Liver (tissue), 3 donors: ENCODE results near the gene UTF1.

Source experiments
- SP1 ChIP-seq: IDR thresholded peaks from 2 replicates; pipeline ENCODE4 v1.6.1; 2018; ENCODE audit warnings: antibody characterized with exemption, mild to moderate bottlenecking
- TF ChIP-seq, protein P1 (sequence below): fragments of 150-350 bp; IDR thresholded peaks from 2 replicates; pipeline ENCODE4 v1.5.1; 2017; ENCODE audit warnings: improper control_type of control experiment, low read depth, low read length; ENCODE audit not compliant: missing input control
- TF ChIP-seq, protein P2 (sequence below): IDR thresholded peaks from 2 replicates; pipeline ENCODE4 v1.6.1; 2016; ENCODE audit warnings: antibody characterized with exemption
- TF ChIP-seq, protein P3 (sequence below): IDR thresholded peaks from 2 replicates; pipeline ENCODE4 v1.6.1; 2016; ENCODE audit warnings: antibody characterized with exemption
- TF ChIP-seq, protein P4 (sequence below): IDR thresholded peaks from 2 replicates; pipeline ENCODE4 v1.6.1; 2016; ENCODE audit warnings: antibody characterized with exemption, mild to moderate bottlenecking
- donor health status: healthy.
- donor health status: healthy.

DNA sequence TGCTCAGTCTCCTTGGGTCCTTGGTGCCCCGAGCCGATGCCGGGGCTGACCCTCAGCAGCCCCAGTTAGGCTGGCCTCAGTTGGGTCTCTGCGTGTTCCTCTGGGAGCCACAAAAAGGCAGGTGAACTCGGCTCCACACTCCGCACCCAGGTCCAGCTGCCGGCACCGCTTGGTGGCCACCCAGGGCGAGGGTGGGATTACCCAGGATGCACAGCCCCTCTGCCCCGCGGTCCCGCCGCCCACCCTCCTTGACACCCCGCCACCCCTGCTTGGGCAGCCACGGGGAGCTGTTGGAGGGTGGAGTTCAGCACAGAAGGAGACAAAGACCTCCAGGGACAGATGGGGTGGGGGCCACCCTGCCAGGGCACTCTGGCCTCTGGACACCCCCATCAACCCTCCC is 25.3 kb downstream of the UTF1 start:
- TF ChIP-seq, protein P1, sequence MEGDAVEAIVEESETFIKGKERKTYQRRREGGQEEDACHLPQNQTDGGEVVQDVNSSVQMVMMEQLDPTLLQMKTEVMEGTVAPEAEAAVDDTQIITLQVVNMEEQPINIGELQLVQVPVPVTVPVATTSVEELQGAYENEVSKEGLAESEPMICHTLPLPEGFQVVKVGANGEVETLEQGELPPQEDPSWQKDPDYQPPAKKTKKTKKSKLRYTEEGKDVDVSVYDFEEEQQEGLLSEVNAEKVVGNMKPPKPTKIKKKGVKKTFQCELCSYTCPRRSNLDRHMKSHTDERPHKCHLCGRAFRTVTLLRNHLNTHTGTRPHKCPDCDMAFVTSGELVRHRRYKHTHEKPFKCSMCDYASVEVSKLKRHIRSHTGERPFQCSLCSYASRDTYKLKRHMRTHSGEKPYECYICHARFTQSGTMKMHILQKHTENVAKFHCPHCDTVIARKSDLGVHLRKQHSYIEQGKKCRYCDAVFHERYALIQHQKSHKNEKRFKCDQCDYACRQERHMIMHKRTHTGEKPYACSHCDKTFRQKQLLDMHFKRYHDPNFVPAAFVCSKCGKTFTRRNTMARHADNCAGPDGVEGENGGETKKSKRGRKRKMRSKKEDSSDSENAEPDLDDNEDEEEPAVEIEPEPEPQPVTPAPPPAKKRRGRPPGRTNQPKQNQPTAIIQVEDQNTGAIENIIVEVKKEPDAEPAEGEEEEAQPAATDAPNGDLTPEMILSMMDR = no peak
- TF ChIP-seq, protein P2, sequence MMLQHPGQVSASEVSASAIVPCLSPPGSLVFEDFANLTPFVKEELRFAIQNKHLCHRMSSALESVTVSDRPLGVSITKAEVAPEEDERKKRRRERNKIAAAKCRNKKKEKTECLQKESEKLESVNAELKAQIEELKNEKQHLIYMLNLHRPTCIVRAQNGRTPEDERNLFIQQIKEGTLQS = no peak
- TF ChIP-seq, protein P3, sequence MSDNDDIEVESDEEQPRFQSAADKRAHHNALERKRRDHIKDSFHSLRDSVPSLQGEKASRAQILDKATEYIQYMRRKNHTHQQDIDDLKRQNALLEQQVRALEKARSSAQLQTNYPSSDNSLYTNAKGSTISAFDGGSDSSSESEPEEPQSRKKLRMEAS = no peak
- no peak for TF ChIP-seq SP1
- TF ChIP-seq, protein P4, sequence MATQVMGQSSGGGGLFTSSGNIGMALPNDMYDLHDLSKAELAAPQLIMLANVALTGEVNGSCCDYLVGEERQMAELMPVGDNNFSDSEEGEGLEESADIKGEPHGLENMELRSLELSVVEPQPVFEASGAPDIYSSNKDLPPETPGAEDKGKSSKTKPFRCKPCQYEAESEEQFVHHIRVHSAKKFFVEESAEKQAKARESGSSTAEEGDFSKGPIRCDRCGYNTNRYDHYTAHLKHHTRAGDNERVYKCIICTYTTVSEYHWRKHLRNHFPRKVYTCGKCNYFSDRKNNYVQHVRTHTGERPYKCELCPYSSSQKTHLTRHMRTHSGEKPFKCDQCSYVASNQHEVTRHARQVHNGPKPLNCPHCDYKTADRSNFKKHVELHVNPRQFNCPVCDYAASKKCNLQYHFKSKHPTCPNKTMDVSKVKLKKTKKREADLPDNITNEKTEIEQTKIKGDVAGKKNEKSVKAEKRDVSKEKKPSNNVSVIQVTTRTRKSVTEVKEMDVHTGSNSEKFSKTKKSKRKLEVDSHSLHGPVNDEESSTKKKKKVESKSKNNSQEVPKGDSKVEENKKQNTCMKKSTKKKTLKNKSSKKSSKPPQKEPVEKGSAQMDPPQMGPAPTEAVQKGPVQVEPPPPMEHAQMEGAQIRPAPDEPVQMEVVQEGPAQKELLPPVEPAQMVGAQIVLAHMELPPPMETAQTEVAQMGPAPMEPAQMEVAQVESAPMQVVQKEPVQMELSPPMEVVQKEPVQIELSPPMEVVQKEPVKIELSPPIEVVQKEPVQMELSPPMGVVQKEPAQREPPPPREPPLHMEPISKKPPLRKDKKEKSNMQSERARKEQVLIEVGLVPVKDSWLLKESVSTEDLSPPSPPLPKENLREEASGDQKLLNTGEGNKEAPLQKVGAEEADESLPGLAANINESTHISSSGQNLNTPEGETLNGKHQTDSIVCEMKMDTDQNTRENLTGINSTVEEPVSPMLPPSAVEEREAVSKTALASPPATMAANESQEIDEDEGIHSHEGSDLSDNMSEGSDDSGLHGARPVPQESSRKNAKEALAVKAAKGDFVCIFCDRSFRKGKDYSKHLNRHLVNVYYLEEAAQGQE = no peak
